22Rv1 (cell line): Measurements from ENCODE around the gene SLC22A1.

ENCODE experiments used
- ZFX ChIP-seq: fragments of 450-650 bp; IDR thresholded peaks from 2 replicates; pipeline ENCODE4 v1.6.1; 2017; ENCODE audit warnings: antibody characterized with exemption, borderline replicate concordance
- TF ChIP-seq, protein P1 (sequence below): fragments of 450-650 bp; IDR thresholded peaks from 2 replicates; pipeline ENCODE4 v1.5.1; 2017; ENCODE audit warnings: mild to moderate bottlenecking

DNA sequence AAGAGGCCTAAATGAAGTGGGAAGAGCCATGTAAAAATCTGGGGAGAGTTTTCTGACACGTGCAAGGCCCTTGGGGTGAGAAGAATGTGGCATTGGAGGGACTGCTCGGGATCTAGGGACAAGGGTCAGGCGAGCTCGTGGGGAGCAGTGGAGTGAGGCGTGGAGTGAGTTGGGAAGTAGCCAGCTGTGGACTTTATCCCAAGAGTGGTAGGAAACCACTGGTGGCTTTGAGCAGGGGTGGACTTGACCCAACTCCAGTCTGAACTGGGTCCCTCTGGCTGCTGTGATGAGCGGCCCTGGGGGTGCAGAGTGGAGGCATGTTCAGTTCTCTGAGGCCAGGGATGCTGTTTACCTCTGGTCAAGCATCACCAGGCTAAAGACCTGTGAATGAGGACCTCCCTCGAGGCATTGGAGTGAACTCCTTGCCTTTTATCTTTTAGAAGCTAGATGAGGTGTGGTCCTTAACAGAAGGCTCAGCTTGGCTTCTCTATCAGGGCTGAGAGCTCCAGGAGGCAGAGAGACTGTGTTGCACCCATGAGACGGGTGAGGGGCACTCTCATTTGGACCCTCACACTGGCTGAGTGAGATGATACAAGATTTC lies 20.6 kb downstream of the SLC22A1 start:
- TF ChIP-seq, protein P1, sequence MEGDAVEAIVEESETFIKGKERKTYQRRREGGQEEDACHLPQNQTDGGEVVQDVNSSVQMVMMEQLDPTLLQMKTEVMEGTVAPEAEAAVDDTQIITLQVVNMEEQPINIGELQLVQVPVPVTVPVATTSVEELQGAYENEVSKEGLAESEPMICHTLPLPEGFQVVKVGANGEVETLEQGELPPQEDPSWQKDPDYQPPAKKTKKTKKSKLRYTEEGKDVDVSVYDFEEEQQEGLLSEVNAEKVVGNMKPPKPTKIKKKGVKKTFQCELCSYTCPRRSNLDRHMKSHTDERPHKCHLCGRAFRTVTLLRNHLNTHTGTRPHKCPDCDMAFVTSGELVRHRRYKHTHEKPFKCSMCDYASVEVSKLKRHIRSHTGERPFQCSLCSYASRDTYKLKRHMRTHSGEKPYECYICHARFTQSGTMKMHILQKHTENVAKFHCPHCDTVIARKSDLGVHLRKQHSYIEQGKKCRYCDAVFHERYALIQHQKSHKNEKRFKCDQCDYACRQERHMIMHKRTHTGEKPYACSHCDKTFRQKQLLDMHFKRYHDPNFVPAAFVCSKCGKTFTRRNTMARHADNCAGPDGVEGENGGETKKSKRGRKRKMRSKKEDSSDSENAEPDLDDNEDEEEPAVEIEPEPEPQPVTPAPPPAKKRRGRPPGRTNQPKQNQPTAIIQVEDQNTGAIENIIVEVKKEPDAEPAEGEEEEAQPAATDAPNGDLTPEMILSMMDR: no peak
- no peak for TF ChIP-seq ZFX
